NCI-H2107 treated with DMSO at 0.1 percent for 48 hours (cell line): ENCODE measurements around the gene TMEM53.
A peak's percentile ranks its signal among the peaks of the same experiment; 100 is the strongest.

Experiments
- DNase-seq: peaks from one replicate; lab custom pipeline; 2025; ENCODE audit not compliant: unreplicated experiment; lab: John Stamatoyannopoulos, UW

TMEM53 gene

GRCh38 chr1:44631647-44632539, 42.4 kb downstream of the TMEM53 start:
- DNase-seq = peak; percentile 79

- no peak for DNase-seq
Measured at GRCh38 chr1:44631333-44631646, 43.0 kb downstream of the TMEM53 start.

GRCh38 chr1:44630116-44630515, 44.2 kb downstream of the TMEM53 start:
- DNase-seq = no peak

GRCh38 chr1:44628962-44629756, 45.1 kb downstream of the TMEM53 start:
- no peak for DNase-seq

- DNase-seq = no peak
Measured at GRCh38 chr1:44625348-44625747, 48.9 kb downstream of the TMEM53 start.

GRCh38 chr1:44624268-44624901, 49.9 kb downstream of the TMEM53 start:
- no peak for DNase-seq

- no peak for DNase-seq
Measured at GRCh38 chr1:44621841-44622286, 52.4 kb downstream of the TMEM53 start.

- no peak for DNase-seq
Measured at GRCh38 chr1:44620072-44620471, 54.2 kb downstream of the TMEM53 start.

GRCh38 chr1:44619261-44619900, 54.9 kb downstream of the TMEM53 start:
- no peak for DNase-seq

- no peak for DNase-seq
Measured at GRCh38 chr1:44617703-44618029, 56.6 kb downstream of the TMEM53 start.

GRCh38 chr1:44616991-44617702, 57.1 kb downstream of the TMEM53 start:
- no peak for DNase-seq

- DNase-seq = no peak
Measured at GRCh38 chr1:44616284-44616990, 57.8 kb downstream of the TMEM53 start.

- no peak for DNase-seq
Measured at GRCh38 chr1:44613941-44614340, 60.3 kb downstream of the TMEM53 start.

- no peak for DNase-seq
Measured at GRCh38 chr1:44611866-44612265, 62.4 kb downstream of the TMEM53 start.

- DNase-seq = no peak
Measured at GRCh38 chr1:44611419-44611818, 62.9 kb downstream of the TMEM53 start.

GRCh38 chr1:44610527-44611148, 63.6 kb downstream of the TMEM53 start:
- no peak for DNase-seq

GRCh38 chr1:44609768-44610526, 64.3 kb downstream of the TMEM53 start:
- DNase-seq = no peak

GRCh38 chr1:44609412-44609767, 64.9 kb downstream of the TMEM53 start:
- DNase-seq = no peak

- DNase-seq = no peak
Measured at GRCh38 chr1:44608141-44608540, 66.1 kb downstream of the TMEM53 start.
